Stimulated activated CD4-positive, alpha-beta T cell treated with anti-CD3 and anti-CD28 coated beads, TNF-alpha, amount 100 ng/mL, for 4 hours (primary cell): ENCODE measurements around the gene TADA2B.

ENCODE experiments used
- DNase-seq, 3 experiments: peaks; one replicate each; pipeline ENCODE4 v3.0.0-alpha.2; 2020; ENCODE audit warnings: low read depth in 3 of 3

Gene TADA2B

GRCh38 chr4:7041801-7042502 lies 1.2 kb upstream of the TADA2B start:
- DNase-seq: no peak

DNA sequence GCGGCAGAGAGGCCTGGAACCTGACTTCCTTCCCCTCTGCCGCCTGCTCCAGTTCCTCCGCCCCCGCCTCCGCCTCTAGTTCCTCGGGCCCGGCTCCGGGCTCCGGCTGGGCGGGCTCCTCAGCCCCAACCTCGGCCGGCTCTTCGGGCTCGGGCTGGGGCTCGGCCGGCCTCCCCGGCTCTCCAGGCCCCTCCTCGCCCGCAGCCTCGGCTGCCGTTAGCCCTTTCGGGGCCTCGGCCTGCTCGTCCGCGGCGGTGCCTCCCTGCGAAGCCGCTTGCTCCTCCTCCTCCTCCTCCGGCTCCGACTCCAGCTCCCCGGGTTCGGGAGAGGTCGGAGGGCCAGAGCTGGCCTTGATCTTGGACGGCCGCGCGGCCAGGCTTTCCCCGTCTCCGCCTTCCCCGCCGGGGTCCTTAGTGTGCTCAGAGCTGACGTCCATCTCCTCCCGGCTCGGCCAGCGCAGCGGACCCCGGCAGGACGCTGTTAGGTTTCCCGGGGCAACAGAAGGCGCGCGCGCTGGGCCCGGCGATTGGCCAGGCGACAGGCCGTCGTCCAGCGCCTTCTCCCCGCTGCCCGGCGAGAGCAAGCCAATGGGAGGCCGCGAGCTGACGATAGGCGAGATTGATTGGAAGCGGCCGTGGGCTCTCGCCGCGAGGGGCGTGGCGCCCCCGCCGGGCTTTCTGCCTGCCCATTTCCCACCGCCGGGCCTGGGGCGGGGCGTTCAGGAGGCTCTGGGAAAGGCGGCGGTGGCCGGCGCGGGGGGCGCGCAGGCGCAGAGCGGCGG lies 479 bp upstream of the TADA2B start:
- DNase-seq: peak in 2 of 3 experiments; percentile 80 to 83

DNA sequence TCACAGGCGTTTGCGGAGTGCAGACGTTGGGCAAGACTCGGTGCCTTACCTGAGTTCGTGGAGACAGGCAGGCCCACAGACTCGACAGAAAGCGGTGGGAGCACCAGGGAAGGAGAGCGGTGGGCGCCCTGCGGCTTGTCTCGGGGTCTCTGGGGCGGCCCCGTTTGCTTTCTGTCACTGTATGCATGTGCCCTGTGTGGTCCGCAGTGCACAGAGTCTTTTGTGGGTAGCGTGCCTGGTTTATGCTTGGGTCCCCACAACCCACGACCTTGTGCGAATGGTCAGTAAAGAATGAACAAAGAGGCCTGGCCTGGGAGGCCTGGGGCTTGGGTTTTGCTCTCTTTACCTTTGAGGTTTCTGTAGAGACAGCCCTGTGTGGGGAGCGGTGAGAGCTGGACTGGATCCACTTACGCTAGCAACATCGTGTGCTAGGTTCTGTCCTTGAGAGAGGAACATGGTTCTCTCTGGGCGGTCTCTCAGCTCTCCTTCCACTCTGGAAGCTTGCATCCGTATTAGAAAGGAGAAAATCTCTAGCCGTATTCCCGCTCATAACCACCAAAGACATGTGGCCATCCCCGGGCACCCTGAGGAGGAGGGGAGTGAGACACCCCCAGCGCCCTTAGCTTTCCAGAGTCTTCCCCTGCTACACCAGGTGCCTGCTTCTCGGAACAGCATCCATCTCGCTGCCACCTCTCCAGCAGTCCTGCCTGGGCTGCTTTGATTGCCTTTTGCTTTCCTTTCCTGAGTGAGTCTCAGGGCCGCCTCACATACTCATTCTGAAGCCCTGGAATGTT lies 1.2 kb downstream of the TADA2B start:
- no peak for DNase-seq

GRCh38 chr4:7045553-7045952 lies 2.4 kb downstream of the TADA2B start:
- no peak for DNase-seq

- DNase-seq: no peak
Measured at GRCh38 chr4:7045961-7046921, 3.1 kb downstream of the TADA2B start.

DNA sequence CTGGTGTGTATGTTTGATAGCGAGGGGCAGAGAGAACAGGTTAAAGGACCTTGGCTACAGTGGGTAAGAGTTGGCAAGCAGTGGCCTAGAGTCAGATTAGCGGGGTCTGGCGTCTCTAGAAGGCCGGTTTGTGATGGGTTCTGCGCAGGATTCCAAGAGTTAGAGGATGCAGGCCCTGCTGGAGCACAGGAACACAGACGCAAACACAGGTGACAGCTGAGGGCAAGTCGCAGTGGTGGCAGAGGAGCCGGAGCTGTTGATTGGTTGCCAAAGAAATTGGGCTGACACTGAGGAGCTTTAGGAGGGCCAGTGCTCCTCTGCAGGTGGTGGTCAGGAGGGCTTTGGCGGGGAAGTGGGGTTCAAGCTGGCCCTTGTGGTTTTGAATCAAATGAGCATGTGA lies 3.8 kb downstream of the TADA2B start:
- no peak for DNase-seq

DNA sequence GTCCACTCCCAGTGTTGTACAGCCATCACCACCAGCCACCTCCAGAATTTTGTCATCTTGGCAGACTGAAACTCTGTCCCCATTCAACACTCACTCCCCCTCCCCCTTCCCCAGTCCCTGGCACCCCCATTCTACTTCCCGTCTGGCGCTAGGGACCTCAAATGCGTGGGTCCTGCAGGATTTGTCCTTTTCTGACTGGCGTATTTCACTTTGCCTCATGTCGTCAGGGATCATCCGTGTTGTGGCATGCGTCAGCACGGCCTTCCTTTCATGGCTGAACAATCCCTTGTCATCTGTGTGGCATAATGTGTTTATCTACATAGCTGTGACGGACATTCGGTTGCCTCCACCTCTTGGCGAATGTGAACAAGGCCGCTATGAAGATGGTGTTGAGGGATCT lies 5.5 kb downstream of the TADA2B start:
- DNase-seq: no peak

DNA sequence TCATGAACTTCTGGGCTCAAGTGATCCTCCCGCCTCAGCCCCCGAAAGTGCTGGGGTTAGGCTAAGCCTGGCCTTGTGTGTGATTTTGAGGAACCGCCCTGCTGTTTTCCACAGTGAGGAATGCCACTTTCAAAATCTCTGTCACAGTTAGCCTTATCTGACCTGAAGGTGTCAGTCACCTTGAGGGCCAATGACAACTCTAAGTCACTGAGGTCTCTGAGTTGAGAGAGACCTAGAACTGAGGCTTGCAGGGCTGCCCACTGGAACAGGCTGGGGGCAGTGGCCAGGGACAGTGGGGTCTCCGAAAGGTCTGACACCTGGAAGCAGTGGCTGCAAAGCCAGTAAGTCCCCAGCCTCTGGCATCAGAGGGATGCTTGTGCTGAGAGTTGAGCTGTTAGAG lies 6.1 kb downstream of the TADA2B start:
- DNase-seq: no peak

DNA sequence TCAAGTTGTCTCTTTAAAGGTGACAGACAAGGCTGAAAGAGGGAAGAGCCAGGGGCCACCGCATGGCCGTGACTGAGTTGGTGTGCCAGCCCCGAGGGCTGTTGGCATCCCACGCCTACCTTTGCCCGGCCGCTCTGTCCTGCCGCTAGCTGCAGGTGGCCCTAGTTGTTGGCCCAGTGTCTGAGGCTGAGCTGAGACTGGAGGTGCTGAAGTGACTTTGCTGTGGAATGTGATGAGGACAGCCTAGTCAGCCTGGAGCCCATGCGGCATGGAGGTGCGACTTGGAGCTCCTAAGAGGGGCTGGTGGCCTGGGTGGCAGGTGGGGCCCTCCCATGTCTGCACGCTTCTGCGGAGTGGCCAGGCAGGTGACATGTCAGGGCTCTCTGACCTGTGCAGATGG lies 6.6 kb downstream of the TADA2B start:
- no peak for DNase-seq

DNA sequence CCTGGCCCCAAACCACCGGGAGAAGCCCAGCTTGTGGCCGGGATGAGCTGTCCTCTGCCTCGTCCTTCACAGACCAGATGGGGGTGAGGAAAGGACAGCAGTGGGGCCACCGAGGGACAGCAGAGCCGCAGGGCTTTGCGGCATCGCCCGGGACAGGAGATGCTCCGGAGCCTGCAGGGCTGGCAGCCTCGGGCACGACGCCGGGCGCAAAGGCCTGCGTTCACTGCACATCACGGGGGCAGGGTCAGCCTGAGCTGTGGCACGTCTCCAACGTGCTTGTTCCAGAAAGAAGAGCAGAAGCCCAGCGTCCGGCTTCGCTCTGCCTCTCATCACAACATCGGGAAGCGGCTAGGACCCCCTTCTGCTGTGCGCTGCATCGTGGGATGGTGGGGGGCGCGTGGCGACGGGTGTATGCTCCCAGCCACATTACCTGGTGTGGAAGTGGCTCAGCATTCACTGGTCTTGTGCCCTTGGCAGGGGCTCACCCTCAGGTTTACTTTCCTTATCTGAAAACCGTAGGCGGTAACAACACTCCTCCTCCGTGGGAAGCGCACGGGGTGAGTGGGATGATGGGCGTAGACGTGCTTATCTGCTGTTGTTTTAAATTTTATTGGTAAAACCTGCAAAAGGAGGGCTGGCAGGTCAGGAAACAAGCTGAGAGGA lies 7.4 kb downstream of the TADA2B start:
- DNase-seq: no peak

DNA sequence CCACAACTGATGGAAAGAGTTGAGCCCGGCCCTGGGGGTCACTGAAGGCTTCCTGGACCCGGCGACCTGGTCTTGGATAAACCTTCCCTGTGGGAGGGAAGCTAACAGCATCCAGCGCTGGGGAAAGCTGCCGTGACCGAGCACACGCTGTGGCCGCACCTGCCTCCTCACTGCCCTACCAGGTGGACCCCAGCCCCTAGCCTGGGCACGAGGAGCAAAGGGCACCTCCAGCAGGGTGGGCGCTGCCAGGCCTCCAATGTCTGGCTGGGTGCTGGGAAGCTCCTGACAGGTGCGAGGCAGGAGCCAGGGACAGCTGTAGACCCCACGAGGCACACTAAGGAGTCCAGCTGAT lies 7.9 kb downstream of the TADA2B start:
- no peak for DNase-seq

DNA sequence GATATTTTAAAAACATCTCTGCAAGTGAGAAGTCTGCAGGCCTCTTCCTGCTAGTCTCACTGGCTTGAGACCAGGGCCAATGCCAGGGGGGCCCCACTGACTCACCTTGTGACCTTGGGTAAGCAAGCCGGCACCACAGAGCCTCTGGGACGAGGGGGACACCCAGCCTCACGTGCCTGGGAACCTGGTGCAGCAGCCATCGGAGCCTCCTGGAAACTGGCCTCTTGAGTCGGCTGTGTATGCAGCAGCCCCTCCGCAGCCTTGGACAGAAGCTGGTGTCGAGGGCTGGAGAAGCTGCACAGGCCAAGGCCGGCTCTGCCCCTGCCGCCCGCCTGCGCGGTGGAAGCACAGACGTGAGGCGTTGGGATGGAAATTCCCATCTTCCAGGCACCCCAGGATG lies 8.7 kb downstream of the TADA2B start:
- DNase-seq: no peak

DNA sequence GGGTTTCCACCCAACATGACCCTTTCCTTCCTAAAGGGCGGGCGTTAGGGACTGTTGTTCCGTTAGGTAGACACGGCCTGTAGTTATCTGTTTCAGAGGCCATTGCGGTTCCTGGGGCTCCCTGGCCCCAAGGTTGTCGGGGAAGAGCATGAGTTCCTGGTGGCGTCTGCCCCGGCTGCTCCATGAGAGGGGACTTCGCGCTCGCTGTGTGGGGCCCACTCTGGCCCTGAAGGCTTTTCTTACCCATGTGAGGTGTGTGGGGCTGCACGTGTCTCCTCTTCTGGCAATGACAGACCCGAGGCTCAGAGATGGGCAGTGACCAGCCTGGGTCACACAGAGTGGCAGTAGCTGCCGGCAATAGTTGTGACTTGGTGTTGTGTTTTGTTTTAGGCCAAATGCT lies 9.1 kb downstream of the TADA2B start:
- DNase-seq: no peak

- DNase-seq: no peak
Measured at GRCh38 chr4:7052923-7053715, 9.9 kb downstream of the TADA2B start.

DNA sequence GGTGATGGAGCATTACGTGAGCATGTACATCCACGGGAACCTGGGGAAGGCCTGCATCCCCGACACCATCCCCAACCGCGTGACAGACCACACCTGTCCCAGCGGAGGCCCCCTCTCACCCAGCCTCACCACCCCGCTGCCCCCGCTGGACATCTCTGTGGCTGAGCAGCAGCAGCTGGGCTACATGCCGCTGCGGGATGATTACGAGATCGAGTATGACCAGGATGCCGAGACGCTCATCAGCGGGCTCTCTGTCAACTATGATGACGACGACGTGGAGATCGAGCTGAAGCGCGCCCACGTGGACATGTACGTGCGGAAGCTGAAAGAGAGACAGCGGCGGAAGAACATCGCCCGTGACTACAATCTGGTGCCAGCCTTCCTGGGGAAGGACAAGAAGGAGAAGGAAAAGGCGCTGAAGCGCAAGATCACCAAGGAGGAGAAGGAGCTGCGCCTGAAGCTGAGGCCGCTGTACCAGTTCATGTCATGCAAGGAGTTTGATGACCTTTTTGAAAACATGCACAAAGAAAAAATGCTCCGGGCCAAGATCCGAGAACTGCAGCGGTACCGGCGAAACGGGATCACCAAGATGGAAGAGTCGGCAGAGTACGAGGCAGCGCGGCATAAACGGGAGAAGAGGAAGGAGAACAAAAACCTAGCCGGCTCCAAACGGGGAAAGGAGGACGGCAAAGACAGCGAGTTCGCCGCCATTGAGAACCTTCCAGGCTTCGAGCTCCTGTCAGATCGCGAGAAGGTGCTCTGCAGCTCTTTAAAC lies 11.1 kb downstream of the TADA2B start:
- DNase-seq: no peak

GRCh38 chr4:7055111-7055989 lies 12.2 kb downstream of the TADA2B start:
- no peak for DNase-seq

DNA sequence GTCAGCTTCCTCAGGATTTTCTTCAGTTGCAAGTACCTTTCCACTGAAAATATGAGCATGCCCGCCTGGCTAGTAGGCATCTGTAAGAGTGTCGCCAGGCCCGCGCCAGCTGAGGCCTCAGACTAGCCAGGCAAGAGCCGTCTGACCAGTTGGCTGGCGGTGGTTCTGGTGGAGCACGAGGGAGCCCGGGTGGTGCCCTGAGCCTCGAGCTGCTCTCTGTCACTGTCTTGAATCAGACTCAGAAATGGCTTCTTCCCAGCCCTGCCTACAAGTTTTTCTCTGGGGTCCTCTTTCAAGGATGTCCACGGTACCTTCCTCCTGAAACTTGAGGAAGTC lies 12.8 kb downstream of the TADA2B start:
- DNase-seq: no peak

DNA sequence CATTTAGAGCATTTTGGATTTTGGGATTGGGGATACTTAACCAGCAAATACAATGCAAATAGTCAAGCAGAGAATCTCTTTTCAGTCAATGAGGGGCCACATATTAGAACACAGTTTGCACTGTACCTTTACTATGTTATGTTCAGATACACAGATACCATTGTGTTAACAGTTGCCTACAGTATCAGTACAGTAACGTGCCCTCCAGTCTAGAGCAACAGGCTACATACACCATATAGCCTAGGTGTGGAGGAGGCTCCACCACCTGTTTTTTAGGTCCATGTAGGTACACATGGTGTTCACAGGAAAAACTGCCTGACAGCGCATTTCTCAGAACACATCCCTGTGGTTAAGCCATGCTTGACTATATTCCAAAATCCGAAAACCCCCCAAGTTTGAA lies 15.6 kb downstream of the TADA2B start:
- DNase-seq: no peak

DNA sequence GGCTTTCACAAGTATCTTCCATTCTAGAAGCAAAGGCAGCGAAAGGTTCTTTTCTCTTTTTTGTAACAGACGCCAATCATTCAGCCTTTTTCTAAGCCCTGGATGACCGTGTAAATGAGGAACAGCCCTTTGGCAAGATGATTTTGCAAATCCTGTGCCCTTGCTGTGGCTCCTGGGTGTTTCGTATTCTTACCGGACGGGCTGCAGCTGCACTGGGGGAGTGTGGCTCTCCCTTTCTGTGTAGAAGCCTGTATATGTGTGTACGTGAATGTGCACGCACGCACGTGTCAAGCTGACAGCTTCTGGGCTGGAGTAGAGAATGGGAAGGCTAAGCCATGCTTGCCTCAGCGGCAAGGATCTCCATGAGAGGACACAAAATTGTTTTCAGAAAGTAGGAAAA lies 16.5 kb downstream of the TADA2B start:
- DNase-seq: no peak
